Hepatocyte (in vitro differentiated cells): ENCODE results near the gene CEP55. TPM values are rescaled to one million over a fixed set of nuclear protein-coding genes. Genes with fewer than 3 reads are reported as not detected.
A peak's percentile ranks its signal among the peaks of the same experiment; 100 is the strongest.

ENCODE experiments used
- DNase-seq: peaks from one replicate; pipeline ENCODE4 v3.0.0-alpha.2; 2016; ENCODE audit warnings: low spot score
- H2AFZ ChIP-seq: fragments of 200-600 bp; sonication (generic); 2 replicates; pipeline ENCODE4 v1.6.0; 2016; ENCODE audit warnings: antibody characterized with exemption, mild to moderate bottlenecking
- H3K27ac ChIP-seq: fragments of 200-600 bp; sonication (generic); 2 replicates; pipeline ENCODE4 v1.5.1; 2016; ENCODE audit warnings: mild to moderate bottlenecking
- H3K27me3 ChIP-seq: fragments of 200-600 bp; sonication (generic); 2 replicates; pipeline ENCODE4 v1.6.1; 2016
- H3K36me3 ChIP-seq: fragments of 200-600 bp; sonication (generic); replicated peaks from 2 replicates; pipeline ENCODE4 v1.5.1; 2016; ENCODE audit warnings: low read depth; ENCODE audit not compliant: insufficient read depth
- H3K4me1 ChIP-seq: fragments of 200-600 bp; sonication (generic); 2 replicates; pipeline ENCODE4 v1.5.1; 2016; ENCODE audit warnings: mild to moderate bottlenecking, moderate library complexity; ENCODE audit not compliant: insufficient read depth
- H3K4me2 ChIP-seq: fragments of 200-600 bp; sonication (generic); 2 replicates; pipeline ENCODE4 v1.6.0; 2016
- H3K4me3 ChIP-seq: fragments of 200-600 bp; sonication (generic); 2 replicates; pipeline ENCODE4 v1.5.1; 2016; ENCODE audit warnings: mild to moderate bottlenecking
- H3K79me2 ChIP-seq: fragments of 200-600 bp; sonication (generic); 2 replicates; pipeline ENCODE4 v1.6.0; 2017; ENCODE audit warnings: mild to moderate bottlenecking
- H3K9me2 ChIP-seq: fragments of 200-600 bp; sonication (generic); replicated peaks from 2 replicates; pipeline ENCODE4 v1.6.0; 2017; ENCODE audit warnings: mild to moderate bottlenecking; ENCODE audit not compliant: insufficient read depth
- H3K9me3 ChIP-seq: fragments of 200-600 bp; sonication (generic); 2 replicates; pipeline ENCODE4 v1.5.1; 2016; ENCODE audit warnings: low read depth, mild to moderate bottlenecking
- H4K20me1 ChIP-seq: fragments of 200-600 bp; sonication (generic); 2 replicates; pipeline ENCODE4 v1.6.0; 2016; ENCODE audit warnings: mild to moderate bottlenecking; ENCODE audit not compliant: insufficient read depth, poor library complexity, severe bottlenecking
- EZH2 ChIP-seq: fragments of 200-600 bp; sonication (generic); IDR thresholded peaks from 2 replicates; pipeline ENCODE4 v1.6.1; 2016; ENCODE audit warnings: antibody characterized with exemption, mild to moderate bottlenecking, borderline replicate concordance
- EZH2phosphoT487 ChIP-seq: fragments of 200-600 bp; sonication (generic); IDR thresholded peaks from one replicate; pipeline ENCODE4 v1.6.1; 2018; ENCODE audit warnings: antibody characterized with exemption, mild to moderate bottlenecking, low read depth, moderate library complexity; ENCODE audit not compliant: unreplicated experiment, severe bottlenecking
- WGBS: methylation state at CpG from one replicate; pipeline ENCODE4 v1.1.6; 2016; ENCODE audit warnings: low lambda C conversion rate; ENCODE audit errors: missing lambda C conversion rate; 5-methylcytosine and 5-hydroxymethylcytosine counted together
- polyA plus RNA-seq: library from polyadenylated mRNA; unstranded; fragments of >200 nt; fragmentation: Nextera tagmentation; extraction: Ambion mirVana; gene quantifications from 2 replicates; pipeline ENCODE4 v1.2.1, GENCODE V29; 2016
- total RNA-seq: library from RNA; depleted of rRNA; stranded (reverse); fragments of >200 nt; gene quantifications from 2 replicates; pipeline ENCODE4 v1.2.3, GENCODE V29; 2014
- TF ChIP-seq, protein P1 (sequence below): fragments of 200-600 bp; sonication (generic); IDR thresholded peaks from 2 replicates; pipeline ENCODE4 v1.5.1; 2016; ENCODE audit warnings: antibody characterized with exemption, mild to moderate bottlenecking; ENCODE audit not compliant: poor library complexity

The CEP55 gene
- total and polyA plus RNA-seq, 2 experiments from 2014 or later: 4.0 to 5.4 TPM

- Histone ChIP-seq H3K4me1 (peaks cover 34% of the 10 kb centered on the region), H4K20me1 (no peaks in the 10 kb centered on the region), H3K9me2 (no peaks in the 10 kb centered on the region), H2AFZ (no peak overlapping the region), H3K36me3 (no peaks in the 10 kb centered on the region), H3K27me3 (no peaks in the 10 kb centered on the region), H3K79me2 (peaks cover 42% of the 10 kb centered on the region), H3K27ac (no peak overlapping the region), H3K4me3 (no peak overlapping the region), H3K4me2 (no peak overlapping the region), H3K9me3 (no peaks in the 10 kb centered on the region)
- DNase-seq: no peak
- WGBS: 66% methylated on average over 2 of the region's 2 CpGs
- TF ChIP-seq EZH2phosphoT487 (no peak), EZH2 (no peak)
- TF ChIP-seq, protein P1, sequence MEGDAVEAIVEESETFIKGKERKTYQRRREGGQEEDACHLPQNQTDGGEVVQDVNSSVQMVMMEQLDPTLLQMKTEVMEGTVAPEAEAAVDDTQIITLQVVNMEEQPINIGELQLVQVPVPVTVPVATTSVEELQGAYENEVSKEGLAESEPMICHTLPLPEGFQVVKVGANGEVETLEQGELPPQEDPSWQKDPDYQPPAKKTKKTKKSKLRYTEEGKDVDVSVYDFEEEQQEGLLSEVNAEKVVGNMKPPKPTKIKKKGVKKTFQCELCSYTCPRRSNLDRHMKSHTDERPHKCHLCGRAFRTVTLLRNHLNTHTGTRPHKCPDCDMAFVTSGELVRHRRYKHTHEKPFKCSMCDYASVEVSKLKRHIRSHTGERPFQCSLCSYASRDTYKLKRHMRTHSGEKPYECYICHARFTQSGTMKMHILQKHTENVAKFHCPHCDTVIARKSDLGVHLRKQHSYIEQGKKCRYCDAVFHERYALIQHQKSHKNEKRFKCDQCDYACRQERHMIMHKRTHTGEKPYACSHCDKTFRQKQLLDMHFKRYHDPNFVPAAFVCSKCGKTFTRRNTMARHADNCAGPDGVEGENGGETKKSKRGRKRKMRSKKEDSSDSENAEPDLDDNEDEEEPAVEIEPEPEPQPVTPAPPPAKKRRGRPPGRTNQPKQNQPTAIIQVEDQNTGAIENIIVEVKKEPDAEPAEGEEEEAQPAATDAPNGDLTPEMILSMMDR: no peak
These were observed 34.0 kb upstream of the CEP55 start for GRCh38 chr10:93462371-93462770.

- H3K9me3 ChIP-seq: no peaks in the 10 kb centered on the region
- H3K4me2 ChIP-seq: no peak overlapping the region
- peaks cover 30% of the 10 kb centered on the region for H3K4me1 ChIP-seq
- no peaks in the 10 kb centered on the region for H3K9me2 ChIP-seq
- H3K79me2 ChIP-seq: peaks cover 42% of the 10 kb centered on the region
- H4K20me1 ChIP-seq: no peaks in the 10 kb centered on the region
- TF ChIP-seq EZH2 (no peak), EZH2phosphoT487 (no peak)
- TF ChIP-seq, protein P1: no peak
- H3K36me3 ChIP-seq: no peaks in the 10 kb centered on the region
- H3K27ac ChIP-seq: peak overlapping the region; percentile 33
- no peak overlapping the region for H3K4me3 ChIP-seq
- no peak for DNase-seq
- no peaks in the 10 kb centered on the region for H3K27me3 ChIP-seq
- no peak overlapping the region for H2AFZ ChIP-seq
- WGBS: 75% methylated on average over 9 of the region's 9 CpGs
These were observed 33.5 kb upstream of the CEP55 start for GRCh38 chr10:93462881-93463280.

- 68% methylated on average over 6 of the region's 6 CpGs for WGBS
- TF ChIP-seq EZH2 (no peak), EZH2phosphoT487 (no peak)
- TF ChIP-seq, protein P1: no peak
- no peaks in the 10 kb centered on the region for H3K27me3 ChIP-seq
- H3K79me2 ChIP-seq: peaks cover 44% of the 10 kb centered on the region
- H4K20me1 ChIP-seq: no peaks in the 10 kb centered on the region
- no peak overlapping the region for H2AFZ ChIP-seq
- H3K4me3 ChIP-seq: no peak overlapping the region
- no peaks in the 10 kb centered on the region for H3K9me3 ChIP-seq
- H3K9me2 ChIP-seq: no peaks in the 10 kb centered on the region
- H3K27ac ChIP-seq: peak overlapping the region; percentile 84
- H3K4me2 ChIP-seq: peak overlapping the region; percentile 28
- peaks cover 23% of the 10 kb centered on the region for H3K4me1 ChIP-seq
- H3K36me3 ChIP-seq: no peaks in the 10 kb centered on the region
- no peak for DNase-seq
These were observed 32.5 kb upstream of the CEP55 start for GRCh38 chr10:93463723-93464476.
